Right lung (tissue), 5 donors: ENCODE results near the gene IQGAP2. TPM values are rescaled to one million over a fixed set of nuclear protein-coding genes. Genes with fewer than 3 reads are reported as not detected.
"Not testable (repeated sequence)": the region's sequence is repeated elsewhere in the genome, so short reads cannot be mapped to it uniquely, and the experiment has no call there.

Experiments used
- DNase-seq, 2 donors: peaks; one replicate each; pipeline ENCODE4 v3.0.0-alpha.2; 2013
- polyA plus RNA-seq, 5 donors: library from polyadenylated mRNA; unstranded; fragments of 120-200 nt; gene quantifications; one replicate each; pipeline versions ENCODE4 v1.2.1 to v1.2.3, GENCODE V29; 2013; ENCODE audit warnings: inconsistent platforms in 1 of 5, low replicate concordance in 1 of 5; ENCODE audit not compliant: insufficient read length in 5 of 5, insufficient read depth in 1 of 5

The IQGAP2 gene
- polyA plus RNA-seq, 5 donors, result 13.7 to 18.7 (median 15.4) TPM

- DNase-seq, result no peak
Measured at GRCh38 chr5:76529464-76530344, 126.6 kb downstream of the IQGAP2 start.

- DNase-seq, result no peak
Measured at GRCh38 chr5:76532052-76532451, 129.0 kb downstream of the IQGAP2 start.

- no peak for DNase-seq
Measured at GRCh38 chr5:76532973-76533372, 129.9 kb downstream of the IQGAP2 start.

- no peak for DNase-seq
Measured at GRCh38 chr5:76535577-76535976, 132.5 kb downstream of the IQGAP2 start.

GRCh38 chr5:76537073-76537543, 134.0 kb downstream of the IQGAP2 start:
- no peak for DNase-seq

- no peak for DNase-seq
Measured at GRCh38 chr5:76542241-76542640, 139.2 kb downstream of the IQGAP2 start.

GRCh38 chr5:76542887-76543690, 140.0 kb downstream of the IQGAP2 start:
- DNase-seq, result peak; percentile 51 to 62

GRCh38 chr5:76544268-76544926, 141.3 kb downstream of the IQGAP2 start:
- peak; percentile 35 to 57 for DNase-seq

- DNase-seq, result no peak
Measured at GRCh38 chr5:76545184-76545583, 142.1 kb downstream of the IQGAP2 start.

- no peak for DNase-seq
Measured at GRCh38 chr5:76546497-76547102, 143.5 kb downstream of the IQGAP2 start.

GRCh38 chr5:76547242-76547890, 144.3 kb downstream of the IQGAP2 start:
- no peak for DNase-seq

- DNase-seq, result no peak
Measured at GRCh38 chr5:76547891-76548524, 144.9 kb downstream of the IQGAP2 start.

GRCh38 chr5:76548525-76549229, 145.6 kb downstream of the IQGAP2 start:
- DNase-seq, result no peak

GRCh38 chr5:76550881-76551280, 147.8 kb downstream of the IQGAP2 start:
- not testable (repeated sequence) for DNase-seq

- no peak for DNase-seq
Measured at GRCh38 chr5:76552546-76552945, 149.5 kb downstream of the IQGAP2 start.

- no peak for DNase-seq
Measured at GRCh38 chr5:76553251-76553650, 150.2 kb downstream of the IQGAP2 start.

- DNase-seq, result no peak
Measured at GRCh38 chr5:76555114-76555513, 152.0 kb downstream of the IQGAP2 start.

- DNase-seq, result no peak
Measured at GRCh38 chr5:76555717-76556116, 152.6 kb downstream of the IQGAP2 start.

GRCh38 chr5:76556511-76557221, 153.6 kb downstream of the IQGAP2 start:
- no peak for DNase-seq
